ENCODE measurements around the gene AUTS2. TPM values are rescaled to one million over a fixed set of nuclear protein-coding genes. Genes with fewer than 3 reads are reported as not detected.

AUTS2 gene
- total and polyA plus RNA-seq, 9 of the 15 experiments (the other 6 are each of a cell fraction or from before 2014, with no cell fraction given) = 0.58 TPM; not detected in 8

DNA sequence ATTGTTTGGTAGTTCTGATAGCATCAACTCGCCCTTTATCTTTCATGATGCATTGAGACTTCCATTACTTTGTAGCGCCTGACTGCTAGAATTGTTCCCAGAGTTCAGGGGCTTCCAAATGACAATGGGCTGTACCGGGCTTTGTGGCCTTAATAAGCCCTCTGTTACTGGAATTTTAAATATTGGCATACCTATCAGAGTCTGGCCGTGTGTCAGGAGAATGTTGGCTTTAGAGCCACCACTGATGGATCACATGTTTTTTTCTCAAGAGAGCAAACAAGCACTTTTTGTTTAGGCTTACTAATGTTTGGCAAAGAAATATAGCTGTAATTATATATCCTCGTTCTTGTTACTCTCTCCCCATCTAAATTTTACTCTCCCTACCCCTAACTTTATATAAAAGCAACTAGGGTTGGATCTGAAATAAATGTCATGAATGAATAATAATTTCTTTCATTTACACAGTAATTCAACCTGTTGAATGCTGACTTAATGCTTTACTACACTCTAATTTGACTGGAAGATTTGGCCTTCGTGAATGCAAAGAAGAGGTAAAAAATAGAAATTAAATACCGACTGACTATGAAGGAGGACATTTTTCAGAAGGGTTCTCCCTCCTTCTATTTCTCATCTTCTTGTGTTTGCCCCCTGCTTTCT, 396.7 kb downstream of the AUTS2 start:
- no peak for DNase-seq (ENCODE audit: extremely low read depth in 1 of 4, low spot score in 3 of 4)
- Histone ChIP-seq H3K4me1 (replicated peaks in 1 of 2; ENCODE audit: control insufficient read depth in 2 of 2, insufficient read depth in 2 of 2, low read length in 2 of 2) (no peaks in the 10 kb centered on the region), H3K27ac (ENCODE audit: extremely low read depth, low read depth, low read length) (no peak overlapping the region), H3K9me3 (replicated peaks; ENCODE audit: control insufficient read depth, insufficient read depth, low read depth, low read length) (no peaks in the 10 kb centered on the region), H3K27me3 (ENCODE audit: control insufficient read depth in 2 of 2, insufficient read depth in 2 of 2, low read length in 2 of 2) (no peaks in the 10 kb centered on the region), H3K4me2 (ENCODE audit: insufficient read depth, low read length) (no peak overlapping the region), H3K9me1 (ENCODE audit: control insufficient read depth, insufficient read depth, low read length) (no peaks in the 10 kb centered on the region), H3K4me3 (no peak overlapping the region), H4K20me1 (replicated peaks; ENCODE audit: control insufficient read depth, insufficient read depth, low read length) (no peaks in the 10 kb centered on the region), H3K36me3 (ENCODE audit: control insufficient read depth, insufficient read depth, low read length) (no peaks in the 10 kb centered on the region), H2AFZ (ENCODE audit: low read depth, low read length) (no peak overlapping the region), H3K79me2 (ENCODE audit: control insufficient read depth, insufficient read depth, low read length) (no peaks in the 10 kb centered on the region), H3K9ac (ENCODE audit: insufficient read depth in 1 of 2, low read depth in 2 of 2, low read length in 2 of 2) (no peak overlapping the region)
- POLR2A ChIA-PET = interaction anchor here (1.3 kb wide), 1 partner anchor 10 kb away, joined by 3 read pairs; no protein-coding TSS in a partner anchor
- TF ChIP-seq SOX6 (IDR thresholded peaks at IDR 0.05) (no peak), HLTF (IDR thresholded peaks at IDR 0.05) (no peak), TEAD4 (IDR thresholded peaks at IDR 0.05; ENCODE audit: low read length) (no peak), TEAD4 (CRISPR knock-in tag; IDR thresholded peaks at IDR 0.05; ENCODE audit: borderline replicate concordance) (no peak), TCF3 (CRISPR knock-in tag; IDR thresholded peaks at IDR 0.05) (no peak), ZFX (CRISPR knock-in tag; IDR thresholded peaks at IDR 0.05) (no peak), NCOA4 (IDR thresholded peaks at IDR 0.05; ENCODE audit: partially characterized antibody) (no peak), MTA2 (IDR thresholded peaks at IDR 0.05; ENCODE audit: low read depth) (no peak), ILF3 (IDR thresholded peaks at IDR 0.05; ENCODE audit: borderline replicate concordance) (no peak), CBFA2T3 (IDR thresholded peaks at IDR 0.05) (no peak), RAD51 (IDR thresholded peaks at IDR 0.05; ENCODE audit: borderline replicate concordance, low read depth) (no peak)
- TF ChIP-seq, protein P1, sequence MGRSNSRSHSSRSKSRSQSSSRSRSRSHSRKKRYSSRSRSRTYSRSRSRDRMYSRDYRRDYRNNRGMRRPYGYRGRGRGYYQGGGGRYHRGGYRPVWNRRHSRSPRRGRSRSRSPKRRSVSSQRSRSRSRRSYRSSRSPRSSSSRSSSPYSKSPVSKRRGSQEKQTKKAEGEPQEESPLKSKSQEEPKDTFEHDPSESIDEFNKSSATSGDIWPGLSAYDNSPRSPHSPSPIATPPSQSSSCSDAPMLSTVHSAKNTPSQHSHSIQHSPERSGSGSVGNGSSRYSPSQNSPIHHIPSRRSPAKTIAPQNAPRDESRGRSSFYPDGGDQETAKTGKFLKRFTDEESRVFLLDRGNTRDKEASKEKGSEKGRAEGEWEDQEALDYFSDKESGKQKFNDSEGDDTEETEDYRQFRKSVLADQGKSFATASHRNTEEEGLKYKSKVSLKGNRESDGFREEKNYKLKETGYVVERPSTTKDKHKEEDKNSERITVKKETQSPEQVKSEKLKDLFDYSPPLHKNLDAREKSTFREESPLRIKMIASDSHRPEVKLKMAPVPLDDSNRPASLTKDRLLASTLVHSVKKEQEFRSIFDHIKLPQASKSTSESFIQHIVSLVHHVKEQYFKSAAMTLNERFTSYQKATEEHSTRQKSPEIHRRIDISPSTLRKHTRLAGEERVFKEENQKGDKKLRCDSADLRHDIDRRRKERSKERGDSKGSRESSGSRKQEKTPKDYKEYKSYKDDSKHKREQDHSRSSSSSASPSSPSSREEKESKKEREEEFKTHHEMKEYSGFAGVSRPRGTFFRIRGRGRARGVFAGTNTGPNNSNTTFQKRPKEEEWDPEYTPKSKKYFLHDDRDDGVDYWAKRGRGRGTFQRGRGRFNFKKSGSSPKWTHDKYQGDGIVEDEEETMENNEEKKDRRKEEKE (IDR thresholded peaks at IDR 0.05; ENCODE audit: borderline replicate concordance in 1 of 2, control insufficient read depth in 1 of 2, low read depth in 2 of 2, low read length in 1 of 2) = no peak
- TF ChIP-seq, protein P2, sequence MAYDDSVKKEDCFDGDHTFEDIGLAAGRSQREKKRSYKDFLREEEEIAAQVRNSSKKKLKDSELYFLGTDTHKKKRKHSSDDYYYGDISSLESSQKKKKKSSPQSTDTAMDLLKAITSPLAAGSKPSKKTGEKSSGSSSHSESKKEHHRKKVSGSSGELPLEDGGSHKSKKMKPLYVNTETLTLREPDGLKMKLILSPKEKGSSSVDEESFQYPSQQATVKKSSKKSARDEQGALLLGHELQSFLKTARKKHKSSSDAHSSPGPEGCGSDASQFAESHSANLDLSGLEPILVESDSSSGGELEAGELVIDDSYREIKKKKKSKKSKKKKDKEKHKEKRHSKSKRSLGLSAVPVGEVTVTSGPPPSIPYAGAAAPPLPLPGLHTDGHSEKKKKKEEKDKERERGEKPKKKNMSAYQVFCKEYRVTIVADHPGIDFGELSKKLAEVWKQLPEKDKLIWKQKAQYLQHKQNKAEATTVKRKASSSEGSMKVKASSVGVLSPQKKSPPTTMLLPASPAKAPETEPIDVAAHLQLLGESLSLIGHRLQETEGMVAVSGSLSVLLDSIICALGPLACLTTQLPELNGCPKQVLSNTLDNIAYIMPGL (CRISPR knock-in tag; IDR thresholded peaks at IDR 0.05) = no peak
- TF ChIP-seq, protein P3, sequence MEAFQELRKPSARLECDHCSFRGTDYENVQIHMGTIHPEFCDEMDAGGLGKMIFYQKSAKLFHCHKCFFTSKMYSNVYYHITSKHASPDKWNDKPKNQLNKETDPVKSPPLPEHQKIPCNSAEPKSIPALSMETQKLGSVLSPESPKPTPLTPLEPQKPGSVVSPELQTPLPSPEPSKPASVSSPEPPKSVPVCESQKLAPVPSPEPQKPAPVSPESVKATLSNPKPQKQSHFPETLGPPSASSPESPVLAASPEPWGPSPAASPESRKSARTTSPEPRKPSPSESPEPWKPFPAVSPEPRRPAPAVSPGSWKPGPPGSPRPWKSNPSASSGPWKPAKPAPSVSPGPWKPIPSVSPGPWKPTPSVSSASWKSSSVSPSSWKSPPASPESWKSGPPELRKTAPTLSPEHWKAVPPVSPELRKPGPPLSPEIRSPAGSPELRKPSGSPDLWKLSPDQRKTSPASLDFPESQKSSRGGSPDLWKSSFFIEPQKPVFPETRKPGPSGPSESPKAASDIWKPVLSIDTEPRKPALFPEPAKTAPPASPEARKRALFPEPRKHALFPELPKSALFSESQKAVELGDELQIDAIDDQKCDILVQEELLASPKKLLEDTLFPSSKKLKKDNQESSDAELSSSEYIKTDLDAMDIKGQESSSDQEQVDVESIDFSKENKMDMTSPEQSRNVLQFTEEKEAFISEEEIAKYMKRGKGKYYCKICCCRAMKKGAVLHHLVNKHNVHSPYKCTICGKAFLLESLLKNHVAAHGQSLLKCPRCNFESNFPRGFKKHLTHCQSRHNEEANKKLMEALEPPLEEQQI (IDR thresholded peaks at IDR 0.05) = no peak
- ATAC-seq = no peak
- no TSS peak for BruUV-seq (replicated peaks)
- in situ Hi-C loops (cut with MboI) (no loop called here), intact Hi-C loops (cut with micrococcal nuclease) (no loop called here)
- WGBS (ENCODE audit: insufficient coverage, low coverage, missing lambda C conversion rate) = 1% methylated on average over 7 of the region's 7 CpGs
- CTCF ChIA-PET (ENCODE audit: low intra/inter-chr PET ratio) = no interaction called here
- no peak for FAIRE-seq
